GM21390 (cell line): ENCODE results near the gene CEP170B.
"Not testable (repeated sequence)": the region's sequence is repeated elsewhere in the genome, so short reads cannot be mapped to it uniquely, and the experiment has no call there.

ENCODE experiments used
- ATAC-seq: cut with Tn5 transposase; IDR thresholded peaks from one replicate; pipeline ENCODE4 v1.9.1; 2021; ENCODE audit not compliant: unreplicated experiment

The CEP170B gene

DNA sequence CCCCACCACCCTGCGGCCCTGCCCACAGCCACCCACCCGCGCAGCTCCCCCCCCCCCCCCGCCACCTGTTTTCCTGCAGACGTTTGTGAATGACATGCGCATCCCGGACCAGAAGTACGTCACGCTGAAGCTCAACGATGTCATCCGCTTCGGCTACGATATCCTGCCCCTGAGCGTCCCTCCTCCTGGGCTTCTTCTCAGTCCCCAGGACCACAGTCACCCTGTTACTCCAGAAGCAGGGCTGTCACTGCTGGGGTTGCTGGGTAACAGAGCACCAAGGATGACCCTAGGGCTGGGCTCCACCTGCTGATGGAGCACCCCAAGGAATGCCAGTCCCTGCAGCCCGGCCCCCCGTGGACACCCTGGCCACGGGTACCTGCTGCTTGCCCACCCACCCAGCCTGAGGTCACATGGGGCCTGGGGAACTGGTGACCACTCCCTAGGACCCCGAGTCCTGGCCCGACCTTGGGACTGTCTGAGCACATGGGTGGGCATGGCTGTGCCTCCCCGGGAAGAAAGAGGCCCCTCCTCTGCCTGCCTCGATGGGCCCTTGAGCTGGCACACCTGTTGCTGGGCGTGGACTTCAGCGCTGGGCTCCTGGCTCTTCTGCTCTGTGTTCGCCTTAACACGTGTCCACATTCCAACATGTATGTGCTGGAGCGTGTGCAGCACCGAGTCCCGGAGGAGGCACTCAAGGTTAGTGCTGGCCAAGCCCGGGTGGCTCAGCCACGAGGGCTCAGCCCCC lies 12.9 kb downstream of the CEP170B start:
- no peak for ATAC-seq

DNA sequence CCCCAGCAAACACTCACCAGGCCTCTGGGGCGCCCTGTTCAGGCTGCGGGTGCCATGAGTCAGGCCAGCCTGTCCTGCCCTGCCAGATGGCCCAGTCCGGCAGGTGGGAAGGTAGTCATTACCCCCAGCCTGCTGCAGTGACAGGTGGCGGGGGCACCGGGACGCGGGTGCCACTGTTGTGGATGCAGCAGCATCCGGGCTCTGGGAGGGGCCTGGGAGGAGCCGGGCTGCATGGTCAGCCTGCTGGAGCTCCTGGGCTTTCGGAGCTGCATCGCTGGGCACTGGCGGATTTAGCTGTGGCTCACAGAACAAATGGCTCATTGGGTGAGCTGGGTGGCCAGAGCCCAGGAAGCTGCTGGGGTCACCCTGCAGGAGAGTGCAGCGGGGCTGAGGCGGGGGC lies 13.5 kb downstream of the CEP170B start:
- ATAC-seq, result no peak

DNA sequence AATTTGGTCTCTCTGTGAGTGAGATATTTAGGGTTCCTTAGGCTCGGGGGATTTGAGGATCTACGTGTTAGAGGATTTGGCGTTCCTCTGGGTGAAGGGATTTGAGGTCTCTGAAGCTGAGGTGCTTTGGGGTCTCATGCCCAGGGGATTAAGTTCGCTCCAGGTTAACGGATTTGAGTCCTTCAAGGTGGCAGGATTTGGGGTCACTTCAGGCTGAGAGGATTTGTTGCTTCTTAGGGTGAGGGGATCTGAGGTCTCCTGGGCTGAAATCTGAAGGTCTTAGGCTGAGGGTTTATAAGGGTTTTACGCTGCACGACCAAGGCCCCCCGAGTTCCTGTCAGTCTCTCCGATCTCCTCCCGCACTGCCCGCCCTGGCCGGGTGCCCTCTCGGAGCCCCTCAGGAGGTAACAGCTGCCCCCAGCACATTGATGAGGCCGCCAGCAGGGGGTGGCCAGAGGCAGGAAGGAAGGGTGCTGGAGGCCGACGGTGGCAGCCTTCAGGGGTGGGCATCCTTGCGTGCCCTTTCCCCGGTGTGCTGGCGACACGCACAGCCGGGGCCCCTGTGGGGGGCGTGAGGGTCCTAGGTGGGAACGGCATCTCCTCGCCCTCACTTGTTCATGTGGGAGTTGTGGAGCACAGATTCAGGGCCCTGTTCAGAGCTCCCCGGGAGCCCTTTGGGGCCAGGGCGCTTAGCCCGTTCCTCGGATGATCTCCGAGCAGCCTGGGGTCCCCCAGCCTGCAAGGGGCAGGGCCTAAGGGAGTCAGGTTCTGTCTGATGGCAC lies 14.3 kb downstream of the CEP170B start:
- ATAC-seq, result no peak

DNA sequence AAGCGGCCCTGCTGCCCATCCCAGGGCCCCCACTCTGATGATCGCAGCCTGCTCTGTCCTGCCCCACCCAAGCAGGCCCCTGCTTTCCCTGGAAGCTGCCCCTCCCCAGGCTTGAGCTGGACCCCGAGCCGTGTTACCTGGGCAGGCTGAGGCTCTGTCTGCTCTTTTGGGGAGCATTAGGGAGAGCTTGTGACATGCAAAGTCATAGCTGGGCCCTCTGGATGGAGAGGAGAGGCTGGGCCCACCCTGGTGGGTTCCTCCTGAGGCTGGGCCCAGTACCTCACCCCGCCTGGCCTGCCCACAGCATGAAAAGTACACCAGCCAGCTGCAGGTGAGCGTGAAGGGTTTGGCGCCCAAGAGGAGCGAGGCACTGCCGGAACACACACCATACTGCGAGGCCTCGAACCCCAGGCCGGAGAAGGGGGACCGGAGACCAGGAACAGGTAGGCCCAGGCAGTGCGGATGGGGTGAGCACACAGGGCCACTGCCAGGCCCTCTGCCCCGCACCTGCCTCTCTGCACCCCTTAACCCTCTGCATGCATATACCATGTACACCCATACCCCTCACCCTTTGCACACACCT lies 15.0 kb downstream of the CEP170B start:
- no peak for ATAC-seq

DNA sequence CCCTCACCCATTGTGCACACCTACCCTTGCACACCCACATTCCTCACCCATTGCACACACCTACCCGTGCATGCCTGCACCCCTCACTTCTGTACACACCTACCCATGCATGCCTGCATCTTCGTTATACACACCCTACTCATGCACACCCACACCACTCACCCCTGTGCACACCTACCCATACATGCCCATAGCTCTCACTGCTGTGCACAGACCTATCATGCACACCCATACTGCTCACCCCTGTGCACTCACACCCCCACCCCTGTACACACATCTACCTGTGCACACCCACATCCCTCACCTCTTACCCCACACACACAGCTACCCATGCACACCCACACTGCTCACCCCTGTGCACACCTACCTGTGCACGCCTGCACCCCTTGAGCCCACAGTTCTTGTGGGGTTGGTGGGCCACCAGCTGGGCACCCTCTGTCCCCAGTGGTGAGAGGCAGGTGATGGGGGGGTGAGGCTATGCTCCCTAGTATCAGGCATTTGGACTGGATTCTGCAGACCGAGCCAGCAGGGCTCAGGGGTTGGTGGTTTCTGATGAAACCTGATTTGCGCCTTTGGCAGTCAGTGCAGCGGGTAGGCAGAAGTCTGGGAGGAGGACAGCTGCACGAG lies 15.6 kb downstream of the CEP170B start:
- no peak for ATAC-seq

DNA sequence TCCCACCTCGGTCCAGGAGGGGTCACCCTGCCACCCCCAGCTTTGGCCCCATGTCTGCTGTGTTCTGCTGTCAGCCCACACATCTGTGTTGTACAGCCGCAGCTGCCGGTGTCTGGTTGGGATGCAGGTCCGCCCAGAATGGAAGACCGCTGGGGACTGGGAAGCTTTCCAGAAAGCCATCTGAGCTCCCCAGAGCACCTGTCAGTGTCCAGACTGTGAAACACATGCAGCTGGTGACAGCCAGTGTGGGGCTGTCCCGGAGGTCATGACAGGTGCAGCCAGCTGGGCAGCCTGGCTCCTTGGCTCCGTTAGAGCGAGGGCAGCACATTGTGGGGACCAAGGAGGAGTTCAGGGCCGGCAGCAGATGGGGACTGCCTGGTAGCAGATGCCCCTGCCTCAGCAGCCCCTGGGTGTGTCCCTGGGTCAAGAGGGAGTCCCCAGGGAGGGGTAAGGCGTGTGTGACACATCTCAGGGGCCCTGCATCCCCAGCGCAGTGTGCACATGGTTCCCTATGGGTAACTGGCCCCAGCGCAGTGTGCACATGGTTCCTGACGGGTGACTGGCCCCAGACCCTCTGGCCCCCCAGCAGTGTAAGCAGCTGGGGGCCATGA lies 16.4 kb downstream of the CEP170B start:
- ATAC-seq, result no peak

DNA sequence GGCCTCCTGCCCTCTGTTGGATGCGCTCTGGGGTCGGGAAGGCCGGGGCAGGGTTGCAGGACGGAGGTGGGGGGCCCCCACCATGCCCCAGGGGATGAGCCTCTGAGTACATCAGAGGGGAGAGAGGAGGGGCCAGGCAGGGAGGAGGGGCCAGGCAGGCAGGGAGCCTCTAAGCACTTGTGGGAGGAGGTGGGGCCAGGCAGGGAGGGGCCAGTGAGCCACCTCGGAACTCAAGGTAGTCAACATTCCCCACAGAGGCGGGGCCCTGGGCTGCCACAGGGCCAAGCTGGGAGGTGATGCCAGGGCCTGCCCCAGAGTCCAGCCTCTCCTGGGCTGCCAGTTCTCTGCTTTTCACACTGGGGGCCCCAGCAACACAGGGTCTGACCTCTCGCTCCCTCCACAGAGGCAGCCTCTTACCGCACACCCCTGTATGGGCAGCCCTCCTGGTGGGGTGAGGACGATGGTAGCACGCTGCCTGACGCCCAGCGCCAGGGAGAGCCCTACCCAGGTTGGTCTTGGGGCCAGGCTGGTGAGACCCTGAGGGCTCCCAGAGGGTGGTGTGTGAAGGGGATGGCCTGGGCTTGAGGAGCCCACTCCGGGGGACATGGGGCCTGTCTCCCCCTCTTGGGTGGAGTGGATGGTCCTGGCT lies 17.4 kb downstream of the CEP170B start:
- ATAC-seq, result no peak

DNA sequence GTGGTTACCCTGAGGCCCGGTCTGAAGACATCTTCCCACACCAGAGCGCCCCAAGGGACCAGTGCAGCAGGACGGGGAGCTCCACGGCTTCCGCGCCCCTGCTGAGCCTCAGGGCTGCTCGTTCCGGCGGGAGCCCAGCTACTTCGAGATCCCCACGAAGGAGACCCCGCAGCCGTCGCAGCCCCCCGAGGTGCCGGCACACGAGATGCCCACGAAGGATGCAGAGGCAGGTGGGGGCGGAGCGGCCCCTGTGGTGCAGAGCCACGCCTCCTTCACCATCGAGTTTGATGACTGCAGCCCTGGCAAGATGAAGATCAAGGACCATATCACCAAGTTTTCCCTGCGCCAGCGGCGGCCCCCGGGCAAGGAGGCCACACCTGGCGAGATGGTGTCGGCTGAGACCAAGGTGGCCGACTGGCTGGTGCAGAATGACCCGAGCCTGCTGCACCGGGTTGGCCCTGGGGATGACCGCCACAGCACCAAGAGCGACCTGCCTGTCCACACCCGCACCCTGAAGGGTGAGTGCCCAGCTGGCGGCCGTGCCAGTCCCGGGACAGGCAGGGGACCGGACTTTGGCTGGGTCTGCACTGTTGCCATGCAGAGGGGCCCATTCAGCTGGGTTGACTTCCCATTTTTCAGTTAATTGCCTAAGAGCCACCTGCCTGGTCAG lies 18.1 kb downstream of the CEP170B start:
- ATAC-seq, result no peak

DNA sequence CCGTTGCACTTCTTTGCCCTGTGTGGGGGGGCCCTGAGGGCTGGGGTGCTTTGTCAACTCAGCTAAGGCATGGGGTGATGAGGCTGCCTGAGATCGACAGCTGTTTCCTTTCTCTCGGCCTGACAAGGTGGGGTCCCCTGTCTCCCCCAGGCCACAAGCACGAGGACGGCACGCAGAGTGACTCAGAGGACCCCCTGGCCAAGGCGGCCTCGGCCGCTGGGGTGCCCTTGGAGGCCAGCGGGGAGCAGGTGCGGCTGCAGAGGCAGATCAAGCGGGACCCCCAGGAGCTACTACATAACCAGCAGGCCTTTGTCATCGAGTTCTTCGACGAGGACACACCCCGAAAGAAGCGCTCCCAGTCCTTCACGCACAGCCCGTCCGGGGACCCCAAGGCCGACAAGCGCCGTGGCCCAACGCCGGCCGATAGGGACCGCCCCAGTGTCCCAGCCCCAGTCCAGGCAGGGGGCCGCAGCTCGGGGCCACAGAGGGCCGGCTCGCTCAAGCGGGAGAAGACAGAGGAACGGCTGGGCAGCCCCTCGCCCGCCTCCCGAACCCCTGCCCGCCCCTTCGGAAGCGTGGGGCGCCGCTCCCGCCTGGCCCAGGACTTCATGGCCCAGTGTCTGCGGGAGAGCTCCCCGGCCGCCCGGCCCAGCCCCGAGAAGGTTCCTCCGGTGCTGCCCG lies 18.8 kb downstream of the CEP170B start:
- ATAC-seq, result no peak

DNA sequence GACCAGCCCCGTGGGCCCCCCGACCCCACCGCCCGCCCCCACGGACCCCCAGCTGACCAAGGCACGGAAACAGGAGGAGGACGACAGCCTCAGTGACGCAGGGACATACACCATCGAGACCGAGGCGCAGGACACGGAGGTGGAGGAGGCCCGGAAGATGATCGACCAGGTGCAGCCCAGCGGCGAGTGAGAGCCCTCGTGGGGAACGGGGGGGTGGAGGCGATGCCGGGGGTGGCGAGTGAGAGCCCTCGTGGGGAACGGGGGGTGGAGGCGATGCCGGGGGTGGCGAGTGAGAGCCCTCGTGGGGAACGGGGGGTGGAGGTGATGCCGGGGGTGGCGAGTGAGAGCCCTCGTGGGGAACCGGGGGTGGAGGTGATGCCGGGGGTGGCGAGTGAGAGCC lies 19.3 kb downstream of the CEP170B start:
- ATAC-seq, result not testable (repeated sequence)

DNA sequence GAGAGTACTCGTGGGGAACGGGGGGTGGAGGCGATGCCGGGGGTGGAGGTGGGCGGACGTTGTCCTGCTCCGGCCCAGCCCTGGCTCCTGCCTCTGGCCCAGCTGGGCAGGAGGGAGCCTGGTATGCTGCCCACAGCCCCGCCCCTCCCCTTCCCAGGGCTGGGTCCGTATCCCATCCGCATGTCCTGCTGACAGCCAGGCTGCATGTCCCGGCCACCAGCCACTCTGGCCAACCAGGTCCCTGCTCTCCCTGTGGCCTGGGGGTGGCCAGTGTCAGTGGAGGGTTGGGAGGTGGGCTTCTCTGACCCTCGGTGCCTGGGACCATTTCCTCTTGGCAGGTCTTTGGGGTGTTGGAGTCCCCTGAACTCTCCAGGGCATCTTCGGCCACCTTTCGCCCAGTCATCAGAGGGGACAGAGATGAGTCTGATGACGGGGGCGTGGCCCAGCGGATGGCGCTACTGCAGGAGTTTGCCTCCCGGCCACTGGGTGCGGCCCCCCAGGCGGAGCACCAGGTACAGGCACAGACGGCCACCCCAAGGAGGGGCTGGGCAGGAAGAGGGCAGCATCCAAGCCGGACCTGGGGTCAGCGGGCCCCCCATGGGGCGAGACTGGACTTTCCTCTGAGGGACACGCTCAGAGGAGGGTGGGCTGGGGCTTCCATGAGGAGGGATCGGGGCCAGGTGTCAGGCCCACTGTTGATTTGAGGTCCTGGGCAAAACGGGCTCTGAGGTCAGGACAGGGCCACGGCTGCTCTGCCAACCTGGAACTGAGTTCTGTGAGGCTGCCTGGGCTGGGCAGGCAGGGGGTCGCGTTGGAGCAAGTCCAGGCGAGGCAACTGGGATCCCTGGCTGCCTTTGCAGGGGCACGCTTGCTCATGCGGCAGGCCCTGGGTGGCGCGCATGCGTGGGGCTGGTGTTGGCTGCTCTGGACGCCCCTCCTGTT lies 20.2 kb downstream of the CEP170B start:
- no peak for ATAC-seq

DNA sequence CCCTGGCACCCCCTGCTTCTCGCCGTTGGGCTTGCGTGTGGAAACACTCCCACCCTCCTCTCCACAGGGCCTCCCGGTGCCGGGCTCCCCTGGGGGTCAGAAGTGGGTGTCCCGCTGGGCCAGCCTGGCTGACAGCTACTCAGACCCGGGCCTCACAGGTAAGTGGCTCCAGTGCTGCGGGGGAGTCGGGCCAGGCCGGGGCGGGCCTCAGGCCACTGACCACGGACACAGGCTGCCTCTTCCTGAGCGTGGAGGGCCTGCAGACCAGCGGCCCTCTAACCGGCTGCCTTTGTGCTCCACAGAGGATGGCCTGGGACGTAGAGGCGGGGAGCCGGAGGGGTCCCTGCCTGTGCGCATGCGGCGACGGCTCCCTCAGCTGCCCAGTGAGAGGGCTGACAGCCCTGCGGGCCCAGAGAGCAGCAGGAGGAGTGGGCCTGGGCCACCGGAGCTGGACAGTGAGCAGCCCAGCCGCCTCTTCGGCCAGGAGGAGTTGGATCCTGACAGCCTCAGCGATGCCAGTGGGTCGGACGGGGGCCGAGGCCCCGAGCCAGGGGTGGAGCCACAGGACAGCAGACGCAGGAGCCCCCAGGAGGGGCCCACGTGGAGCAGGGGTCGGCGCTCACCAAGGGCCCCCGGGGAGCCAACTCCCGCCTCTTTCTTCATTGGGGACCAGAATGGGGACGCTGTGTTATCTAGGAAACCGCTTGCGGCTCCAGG lies 21.1 kb downstream of the CEP170B start:
- no peak for ATAC-seq

DNA sequence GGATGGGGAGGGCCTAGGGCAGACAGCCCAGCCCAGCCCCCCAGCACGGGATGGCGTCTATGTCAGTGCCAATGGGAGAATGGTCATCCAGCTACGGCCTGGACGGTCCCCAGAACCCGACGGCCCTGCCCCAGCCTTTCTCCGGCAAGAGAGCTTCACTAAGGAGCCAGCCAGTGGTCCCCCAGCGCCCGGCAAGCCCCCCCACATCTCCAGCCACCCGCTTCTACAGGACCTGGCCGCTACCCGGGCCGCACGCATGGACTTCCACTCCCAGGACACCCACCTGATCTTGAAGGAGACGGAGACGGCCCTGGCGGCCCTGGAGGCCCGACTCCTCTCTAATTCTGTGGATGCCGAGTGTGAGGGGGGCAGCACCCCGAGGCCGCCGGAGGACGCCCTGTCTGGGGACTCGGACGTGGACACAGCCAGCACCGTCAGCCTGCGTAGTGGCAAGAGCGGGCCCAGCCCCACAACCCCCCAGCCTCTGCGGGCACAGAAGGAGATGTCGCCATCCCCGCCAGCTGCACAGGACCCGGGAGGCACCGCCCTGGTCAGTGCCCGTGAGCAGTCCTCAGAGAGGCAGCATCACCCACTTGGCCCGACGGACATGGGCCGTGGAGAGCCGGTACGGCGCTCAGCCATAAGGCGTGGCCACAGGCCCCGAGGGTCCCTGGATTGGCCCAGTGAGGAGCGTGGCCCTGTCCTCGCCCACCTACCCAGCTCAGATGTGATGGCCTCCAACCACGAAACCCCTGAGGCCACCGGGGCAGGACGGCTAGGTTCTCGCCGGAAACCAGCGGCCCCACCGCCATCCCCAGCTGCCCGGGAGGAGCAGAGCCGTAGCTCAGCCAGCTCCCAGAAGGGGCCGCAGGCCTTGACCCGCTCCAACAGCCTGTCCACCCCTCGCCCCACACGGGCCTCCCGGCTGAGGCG lies 21.9 kb downstream of the CEP170B start:
- no peak for ATAC-seq

DNA sequence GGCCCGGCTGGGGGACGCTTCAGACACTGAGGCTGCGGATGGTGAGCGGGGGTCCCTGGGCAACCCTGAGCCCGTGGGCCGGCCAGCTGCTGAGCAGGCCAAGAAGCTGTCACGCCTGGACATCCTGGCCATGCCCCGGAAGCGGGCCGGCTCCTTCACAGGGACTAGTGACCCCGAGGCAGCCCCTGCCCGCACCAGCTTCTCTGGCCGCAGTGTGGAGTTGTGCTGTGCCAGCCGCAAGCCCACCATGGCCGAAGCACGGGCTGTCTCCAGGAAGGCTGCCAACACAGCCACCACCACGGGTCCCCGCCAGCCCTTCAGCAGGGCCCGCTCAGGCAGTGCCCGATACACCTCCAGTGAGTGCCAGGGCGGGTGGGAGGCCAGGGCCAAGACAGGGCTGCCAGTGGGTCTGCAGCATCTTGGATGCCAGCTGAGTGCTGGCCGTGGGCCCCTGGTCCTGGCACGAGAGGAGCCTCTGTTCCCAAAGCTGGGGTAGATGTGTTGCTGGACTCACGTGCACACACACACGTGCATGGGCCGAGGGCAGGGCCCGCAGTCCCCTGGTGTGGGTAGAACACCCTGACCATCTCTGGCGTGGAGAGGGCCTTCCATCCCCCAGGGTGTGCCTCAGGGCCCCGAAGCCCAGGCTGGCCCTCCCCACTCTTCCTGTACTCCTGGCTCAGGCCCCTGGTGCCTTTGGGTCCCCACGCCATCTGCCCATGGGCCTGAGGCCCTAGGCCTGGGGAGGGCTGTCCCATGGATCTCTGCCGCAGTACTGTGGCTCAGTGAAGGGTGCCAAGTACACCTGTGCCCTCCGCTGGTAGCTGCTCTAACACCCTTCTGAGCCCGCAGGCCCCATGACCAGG lies 22.8 kb downstream of the CEP170B start:
- no peak for ATAC-seq

DNA sequence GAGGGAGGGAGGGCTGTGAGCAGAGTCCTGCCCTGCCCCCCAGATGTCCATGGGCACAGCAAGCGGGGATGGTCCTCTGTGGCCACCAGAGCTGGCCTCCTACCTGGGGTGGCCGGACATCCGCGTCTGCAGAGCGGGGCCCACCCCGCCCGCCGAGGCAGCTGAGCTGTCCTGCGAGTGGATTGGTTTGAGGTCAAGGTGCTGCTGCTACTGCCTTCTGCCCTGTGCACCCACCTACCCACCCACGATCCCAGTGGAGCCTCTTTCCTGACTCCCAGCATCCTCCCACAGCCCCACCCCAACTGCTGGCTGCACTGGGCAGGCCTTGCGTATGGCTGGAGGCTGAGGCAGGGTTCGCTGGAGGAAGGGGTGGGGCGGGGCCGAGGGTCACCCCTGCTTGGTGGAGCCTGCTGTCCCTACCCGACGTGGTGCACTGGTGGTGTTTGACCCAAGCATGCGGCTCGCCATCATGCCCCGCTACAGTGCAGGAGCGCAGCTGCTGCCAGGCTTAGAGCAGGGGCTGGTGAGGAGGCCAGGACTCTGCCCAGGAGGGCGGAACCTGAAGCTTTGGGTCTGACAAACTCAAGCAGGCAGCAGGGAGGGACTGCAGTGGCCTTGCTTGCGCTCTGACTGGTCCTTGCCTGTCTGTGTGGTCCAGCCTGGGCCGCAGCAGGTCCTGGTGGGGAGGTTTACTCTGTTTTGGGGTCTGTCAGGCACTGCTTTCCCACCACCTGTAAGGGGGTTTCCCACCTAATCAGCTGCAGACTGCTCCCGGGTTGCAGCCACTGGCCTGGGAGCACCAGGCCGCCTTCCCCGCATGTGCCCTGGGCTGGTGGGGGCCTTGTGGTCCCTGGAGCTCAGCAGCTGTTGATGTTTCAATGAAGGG lies 23.7 kb downstream of the CEP170B start:
- ATAC-seq, result no peak
